Spinal cord (tissue), 10 donors: ENCODE measurements around the gene FMNL3. TPM values are rescaled to one million over a fixed set of nuclear protein-coding genes. Genes with fewer than 3 reads are reported as not detected.

Source experiments
- DNase-seq, 6 donors: peaks; one replicate each; pipeline versions ENCODE4 v3.0.0 to v3.0.0-alpha.2; 2013 to 2015; ENCODE audit warnings: low spot score in 6 of 6, low read depth in 4 of 6
- H3K27ac ChIP-seq: one replicate; pipeline ENCODE4 v1.5.1; 2013; ENCODE audit warnings: low read depth, low read length, control low read depth
- H3K27me3 ChIP-seq: one replicate; pipeline ENCODE4 v1.6.1; 2013; ENCODE audit warnings: low read length; ENCODE audit not compliant: control insufficient read depth, insufficient read depth
- H3K36me3 ChIP-seq: one replicate; pipeline ENCODE4 v1.6.1; 2013; ENCODE audit warnings: low read length; ENCODE audit not compliant: control insufficient read depth, insufficient read depth
- H3K4me1 ChIP-seq: one replicate; pipeline ENCODE4 v1.6.1; 2013; ENCODE audit warnings: low read length; ENCODE audit not compliant: control insufficient read depth, insufficient read depth
- H3K4me3 ChIP-seq: one replicate; pipeline ENCODE4 v1.5.1; 2013; ENCODE audit warnings: low read depth, low read length, control low read depth
- H3K9me3 ChIP-seq: one replicate; pipeline ENCODE4 v1.6.1; 2013; ENCODE audit warnings: low read length; ENCODE audit not compliant: control insufficient read depth, insufficient read depth
- WGBS: methylation state at CpG from one replicate; pipeline ENCODE4 v1.1.5; 2013; ENCODE audit warnings: missing lambda C conversion rate; ENCODE audit not compliant: insufficient coverage; 5-methylcytosine and 5-hydroxymethylcytosine counted together
- polyA plus RNA-seq, 2 donors: library from polyadenylated mRNA; unstranded; fragments of 120-200 nt; gene quantifications; one replicate each; pipeline ENCODE4 v1.2.1, GENCODE V29; 2013; ENCODE audit not compliant: insufficient read length in 2 of 2
- total RNA-seq, 2 donors: library from RNA; depleted of rRNA in 1 of 2; stranded (reverse); fragments of 120-200 nt in 1 of 2; fragments of >200 nt in 1 of 2; gene quantifications; one replicate each; pipeline versions ENCODE4 v1.2.3 to v1.2.4, GENCODE V29; 2013 to 2014
- donor health status: healthy.

Gene FMNL3
- total and polyA plus RNA-seq, 4 donors = 21.7 to 34.3 (median 24.1) TPM

DNA sequence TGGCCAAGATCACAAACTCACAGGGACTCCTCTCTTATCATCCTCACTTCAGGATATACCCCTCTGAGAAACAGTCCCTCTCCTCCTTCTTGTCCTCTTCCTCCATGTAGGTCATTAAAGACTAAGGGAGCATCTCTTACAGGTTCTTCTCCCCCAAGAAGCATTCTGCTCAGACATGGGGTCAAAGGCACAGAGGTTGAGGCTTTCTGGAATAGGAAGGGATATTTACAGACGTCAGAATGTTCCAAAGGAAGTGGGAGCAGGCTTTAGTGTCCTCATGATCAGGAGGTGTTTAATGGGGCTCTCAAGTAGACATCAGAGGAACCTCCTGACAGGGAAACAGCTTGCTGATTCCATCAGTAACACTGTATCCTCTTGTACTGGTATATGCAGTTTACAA, 47.5 kb downstream of the FMNL3 start:
- WGBS = 86% methylated on average over 1 of the region's 1 CpG
- no peaks in the 10 kb centered on the region for H3K27me3 ChIP-seq
- H3K4me3 ChIP-seq = no peak overlapping the region
- H3K9me3 ChIP-seq = no peaks in the 10 kb centered on the region
- no peak for DNase-seq
- H3K4me1 ChIP-seq = peaks cover 18% of the 10 kb centered on the region
- no peak overlapping the region for H3K27ac ChIP-seq
- H3K36me3 ChIP-seq = peaks cover 36% of the 10 kb centered on the region

DNA sequence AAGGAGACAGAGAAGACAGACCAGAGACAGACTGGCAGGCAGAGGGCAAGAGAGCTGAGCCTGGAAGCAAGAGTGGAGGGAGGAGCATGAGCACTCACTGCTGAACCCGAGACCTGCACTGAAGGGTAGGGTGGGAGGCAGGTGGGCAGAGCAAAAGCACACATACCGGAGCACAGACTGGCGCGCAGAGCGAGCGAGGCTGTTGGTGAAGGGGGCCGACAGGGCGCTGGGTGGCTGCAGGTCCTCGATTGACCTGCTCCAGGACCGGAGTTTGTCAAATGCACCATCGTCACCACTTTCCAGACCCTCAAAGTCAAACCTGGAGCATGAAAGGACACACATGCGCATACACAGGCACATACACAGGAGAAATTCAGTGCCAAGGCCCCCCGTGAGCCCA, 48.9 kb downstream of the FMNL3 start:
- H3K4me3 ChIP-seq = no peak overlapping the region
- peaks cover 48% of the 10 kb centered on the region for H3K36me3 ChIP-seq
- 98% methylated on average over 13 of the region's 13 CpGs for WGBS
- H3K27me3 ChIP-seq = no peaks in the 10 kb centered on the region
- H3K4me1 ChIP-seq = peaks cover 10% of the 10 kb centered on the region
- DNase-seq = no peak
- no peaks in the 10 kb centered on the region for H3K9me3 ChIP-seq
- no peak overlapping the region for H3K27ac ChIP-seq

DNA sequence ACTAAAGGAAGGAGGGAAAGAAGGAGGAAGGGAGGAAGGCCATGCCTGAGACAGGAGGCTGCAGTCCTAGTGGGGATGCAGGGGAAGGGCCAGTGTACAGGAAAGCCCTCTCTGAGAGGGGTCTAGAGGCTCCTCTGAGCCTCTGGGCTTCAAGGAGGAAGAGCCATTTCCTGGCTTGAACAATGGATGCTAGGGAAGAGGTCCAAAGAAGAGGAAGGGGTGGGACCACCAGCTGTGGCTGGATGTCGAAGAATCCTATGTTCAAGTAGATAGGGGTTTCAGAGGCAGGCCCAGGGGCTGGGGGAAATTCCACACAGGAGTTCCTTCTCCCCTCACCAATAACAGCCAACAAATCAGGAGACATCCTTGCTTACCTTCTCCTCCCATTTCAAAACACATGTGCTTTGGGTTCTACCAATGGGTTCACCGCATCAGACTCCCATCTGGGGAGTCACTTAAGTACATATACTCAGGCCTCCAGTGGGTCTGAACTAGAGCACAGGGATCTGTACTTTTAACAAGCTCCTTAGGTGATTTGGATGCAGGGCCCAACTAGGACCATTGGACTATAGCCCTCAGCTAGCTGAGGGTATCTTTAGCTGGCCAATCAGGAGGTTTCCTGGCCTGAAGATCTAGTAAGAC, 51.5 kb downstream of the FMNL3 start:
- no peaks in the 10 kb centered on the region for H3K9me3 ChIP-seq
- no peaks in the 10 kb centered on the region for H3K27me3 ChIP-seq
- H3K4me3 ChIP-seq = no peak overlapping the region
- H3K4me1 ChIP-seq = peaks cover 8% of the 10 kb centered on the region
- no CpG with 5 or more reads among the region's 2 CpGs for WGBS
- DNase-seq = no peak
- no peak overlapping the region for H3K27ac ChIP-seq
- H3K36me3 ChIP-seq = peaks cover 68% of the 10 kb centered on the region

DNA sequence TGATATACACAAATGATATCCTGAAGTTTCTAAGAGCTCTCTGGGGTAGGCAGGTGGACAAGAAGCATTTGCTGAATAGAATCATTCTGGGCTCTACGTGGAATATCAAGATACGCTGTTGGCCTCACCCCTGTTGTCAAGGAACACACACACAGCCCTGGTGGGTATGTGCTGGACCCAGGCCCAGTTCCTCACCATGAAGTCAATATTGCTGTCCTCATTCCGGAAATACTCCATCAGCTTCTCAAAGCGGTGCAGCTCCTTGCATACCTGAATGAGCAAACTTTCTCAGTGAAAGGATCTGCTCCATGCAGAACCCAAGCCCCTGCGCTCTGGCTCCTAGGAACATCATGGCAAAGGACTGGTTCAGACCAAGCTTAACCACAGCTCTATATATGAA, 52.5 kb downstream of the FMNL3 start:
- 52% methylated on average over 5 of the region's 5 CpGs for WGBS
- no peak for DNase-seq

DNA sequence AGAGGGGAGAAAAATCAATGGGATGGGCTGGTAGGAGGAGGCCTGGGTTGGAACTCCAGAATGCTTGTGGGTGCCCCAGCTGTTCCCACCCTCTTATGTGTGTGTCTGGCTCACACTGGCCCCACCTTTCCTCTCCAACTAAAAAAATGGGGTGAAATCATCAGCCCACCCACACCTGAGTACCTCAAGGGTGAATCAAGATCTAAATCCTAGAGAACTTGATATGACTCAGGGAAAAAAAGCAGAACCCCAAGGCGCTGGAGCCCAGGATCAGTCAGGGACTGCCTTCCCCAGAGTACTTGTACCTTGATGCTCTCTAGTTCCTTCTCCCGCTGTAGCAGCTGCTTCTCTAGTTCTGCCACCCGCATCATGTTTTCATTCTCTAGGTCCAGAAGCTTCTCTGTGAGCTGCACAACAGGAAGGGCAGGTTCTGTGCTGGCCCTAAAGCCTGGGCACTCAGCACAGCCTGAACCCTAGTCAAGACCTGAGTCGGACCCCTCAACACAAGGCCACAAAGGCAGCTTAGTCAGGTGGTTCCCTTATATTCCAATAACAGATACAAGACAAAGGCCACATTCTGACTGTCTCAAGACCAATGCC, 54.2 kb downstream of the FMNL3 start:
- 100% methylated on average over 4 of the region's 4 CpGs for WGBS
- no peak overlapping the region for H3K27ac ChIP-seq
- DNase-seq = no peak
- no peaks in the 10 kb centered on the region for H3K9me3 ChIP-seq
- H3K4me1 ChIP-seq = peaks cover 19% of the 10 kb centered on the region
- H3K36me3 ChIP-seq = peaks cover 76% of the 10 kb centered on the region
- H3K27me3 ChIP-seq = no peaks in the 10 kb centered on the region
- no peak overlapping the region for H3K4me3 ChIP-seq

More for the DNA sequence above, 52.5 kb downstream of the FMNL3 start:
- Histone ChIP-seq H3K9me3 (no peaks in the 10 kb centered on the region), H3K4me1 (peaks cover 8% of the 10 kb centered on the region), H3K36me3 (peaks cover 73% of the 10 kb centered on the region), H3K27me3 (no peaks in the 10 kb centered on the region), H3K27ac (no peak overlapping the region), H3K4me3 (no peak overlapping the region)

DNA sequence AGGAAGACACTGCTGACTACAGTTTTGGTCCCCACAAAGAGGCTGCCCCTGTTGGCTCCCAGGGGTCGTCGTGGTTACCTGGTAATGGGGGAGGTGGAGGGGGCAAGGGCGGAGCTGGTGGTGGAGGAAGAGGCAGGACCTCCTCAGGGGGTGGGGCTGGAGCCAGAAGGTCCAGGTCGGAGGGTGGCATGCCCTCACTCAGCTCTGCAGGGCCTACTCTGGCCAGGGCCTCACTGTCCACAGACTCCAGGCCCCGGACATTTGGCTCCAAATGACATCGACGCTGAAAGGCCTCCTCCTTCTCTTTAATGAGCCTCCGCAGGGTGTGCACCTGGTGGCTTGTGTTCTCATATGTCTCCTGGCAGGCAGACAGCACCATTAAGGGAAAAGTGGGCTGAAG, 55.4 kb downstream of the FMNL3 start:
- DNase-seq = no peak
- 70% methylated on average over 7 of the region's 8 CpGs for WGBS
- Histone ChIP-seq H3K9me3 (no peaks in the 10 kb centered on the region), H3K4me3 (no peak overlapping the region), H3K36me3 (peaks cover 81% of the 10 kb centered on the region), H3K4me1 (peaks cover 30% of the 10 kb centered on the region), H3K27me3 (no peaks in the 10 kb centered on the region), H3K27ac (no peak overlapping the region)

DNA sequence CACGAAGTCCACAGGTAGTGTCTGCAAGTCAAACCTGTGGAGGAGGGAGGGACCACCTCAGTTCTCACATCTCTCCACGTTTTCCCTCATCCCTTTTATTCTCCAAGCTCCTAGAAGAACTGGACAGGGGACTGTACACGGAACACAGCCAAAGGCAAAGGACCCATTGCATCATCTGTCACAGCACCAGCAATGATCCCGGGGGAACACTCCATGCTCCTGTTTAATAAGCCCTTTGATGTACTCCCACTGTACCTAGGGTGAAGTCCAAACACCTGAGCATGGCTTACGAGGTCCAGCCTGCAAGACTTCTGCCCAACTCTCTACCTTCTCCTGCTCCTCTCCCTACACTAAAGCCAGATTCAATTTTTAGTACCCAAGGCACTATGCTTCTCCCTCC, 57.3 kb downstream of the FMNL3 start:
- Histone ChIP-seq H3K27me3 (no peaks in the 10 kb centered on the region), H3K36me3 (peaks cover 90% of the 10 kb centered on the region), H3K27ac (no peak overlapping the region), H3K4me3 (no peak overlapping the region), H3K9me3 (no peaks in the 10 kb centered on the region), H3K4me1 (peaks cover 35% of the 10 kb centered on the region)
- no peak for DNase-seq
- WGBS = 85% methylated on average over 4 of the region's 5 CpGs

DNA sequence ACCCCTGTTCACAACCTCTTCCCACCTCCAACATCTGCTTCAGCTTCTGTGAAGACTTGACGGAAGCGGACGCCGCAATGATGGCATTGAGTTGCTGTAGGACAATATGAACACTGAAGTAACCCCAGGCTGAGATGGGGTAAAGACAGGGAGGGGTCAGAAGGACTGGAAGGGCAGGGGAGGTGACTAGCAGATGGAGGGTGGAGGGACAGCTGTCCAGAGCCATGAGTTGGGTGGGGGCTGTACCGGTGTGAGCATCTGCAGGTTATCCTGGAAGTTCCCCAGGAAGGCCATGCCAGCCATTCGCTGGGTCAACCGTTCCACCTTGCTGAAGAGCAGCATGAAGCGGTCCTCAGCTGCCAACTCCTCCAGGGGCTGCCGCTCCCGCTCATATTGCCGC, 57.8 kb downstream of the FMNL3 start:
- WGBS = 93% methylated on average over 6 of the region's 11 CpGs
- no peaks in the 10 kb centered on the region for H3K9me3 ChIP-seq
- peaks cover 90% of the 10 kb centered on the region for H3K36me3 ChIP-seq
- H3K27me3 ChIP-seq = no peaks in the 10 kb centered on the region
- peaks cover 38% of the 10 kb centered on the region for H3K4me1 ChIP-seq
- no peak overlapping the region for H3K4me3 ChIP-seq
- no peak for DNase-seq
- H3K27ac ChIP-seq = no peak overlapping the region

DNA sequence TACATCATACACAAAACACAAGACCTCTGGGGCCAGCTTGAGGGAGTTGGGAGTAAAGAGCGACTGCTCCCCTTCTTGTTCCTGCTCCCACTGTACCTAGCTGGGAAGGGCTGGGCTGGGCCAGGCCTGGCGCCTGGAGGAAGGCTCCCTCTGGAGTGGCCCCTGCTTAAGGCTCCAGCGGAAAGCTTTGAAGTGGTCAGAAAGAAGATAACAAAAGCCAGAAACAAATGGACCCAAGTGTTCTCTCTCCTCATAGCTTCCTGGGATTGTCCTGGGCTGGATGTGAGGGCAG, 58.5 kb downstream of the FMNL3 start:
- no peak overlapping the region for H3K27ac ChIP-seq
- no peaks in the 10 kb centered on the region for H3K9me3 ChIP-seq
- 89% methylated on average over 1 of the region's 3 CpGs for WGBS
- no peaks in the 10 kb centered on the region for H3K27me3 ChIP-seq
- peaks cover 40% of the 10 kb centered on the region for H3K4me1 ChIP-seq
- H3K4me3 ChIP-seq = no peak overlapping the region
- DNase-seq = no peak
- H3K36me3 ChIP-seq = peaks cover 93% of the 10 kb centered on the region
